SIG-M5 treated with dmso at 0.1 percent for 504 hours (cell line): ENCODE data around the gene SCGB3A1.

Experiments used
- DNase-seq: peaks from one replicate; lab custom pipeline; 2025; ENCODE audit not compliant: unreplicated experiment; lab: John Stamatoyannopoulos, UW

Gene SCGB3A1

GRCh38 chr5:180591311-180591887, at the start of gene SCGB3A1:
Gene SCGB3A1 (minus strand): TSS chr5:180591499. CDS start chr5:180591462, 37 bp downstream.
- no peak for DNase-seq

- DNase-seq = no peak
Observed at GRCh38 chr5:180640611-180640860, 49.2 kb upstream of the SCGB3A1 start.

- no peak for DNase-seq
Observed at GRCh38 chr5:180639741-180640610, 48.7 kb upstream of the SCGB3A1 start.

- no peak for DNase-seq
Observed at GRCh38 chr5:180639287-180639686, 48.0 kb upstream of the SCGB3A1 start.

- no peak for DNase-seq
Observed at GRCh38 chr5:180637962-180638680, 46.8 kb upstream of the SCGB3A1 start.

GRCh38 chr5:180636403-180637075, 45.2 kb upstream of the SCGB3A1 start:
- DNase-seq = no peak

- DNase-seq = no peak
Observed at GRCh38 chr5:180636016-180636402, 44.7 kb upstream of the SCGB3A1 start.

- no peak for DNase-seq
Observed at GRCh38 chr5:180633283-180634177, 42.2 kb upstream of the SCGB3A1 start.

- DNase-seq = no peak
Observed at GRCh38 chr5:180632768-180633167, 41.5 kb upstream of the SCGB3A1 start.

- DNase-seq = no peak
Observed at GRCh38 chr5:180631549-180632383, 40.5 kb upstream of the SCGB3A1 start.

GRCh38 chr5:180630426-180630825, 39.1 kb upstream of the SCGB3A1 start:
- no peak for DNase-seq

GRCh38 chr5:180629831-180630382, 38.6 kb upstream of the SCGB3A1 start:
- DNase-seq = no peak

GRCh38 chr5:180628827-180629750, 37.8 kb upstream of the SCGB3A1 start:
- DNase-seq = no peak

GRCh38 chr5:180628211-180628610, 36.9 kb upstream of the SCGB3A1 start:
- no peak for DNase-seq

GRCh38 chr5:180627386-180628120, 36.3 kb upstream of the SCGB3A1 start:
- no peak for DNase-seq

- DNase-seq = no peak
Observed at GRCh38 chr5:180626661-180627385, 35.5 kb upstream of the SCGB3A1 start.
